GM12878 (cell line): Measurements from ENCODE around the gene CALR. TPM values are rescaled to one million over a fixed set of nuclear protein-coding genes. Genes with fewer than 3 reads are reported as not detected.

Experiments used
- ATF7 ChIP-seq: fragments of 450-650 bp; IDR thresholded peaks from 2 replicates; pipeline ENCODE4 v1.6.1; 2016; ENCODE audit warnings: low read depth, mild to moderate bottlenecking
- BCL11A ChIP-seq: IDR thresholded peaks from 2 replicates; pipeline ENCODE4 v1.6.1; 2011; ENCODE audit warnings: low read depth, low read length
- CHD1 ChIP-seq: IDR thresholded peaks from 2 replicates; pipeline ENCODE4 v1.6.1; 2012; ENCODE audit warnings: low read depth, low read length, improper control_type of control experiment
- EED ChIP-seq: sonication (generic); IDR thresholded peaks from 2 replicates; pipeline ENCODE4 v1.6.1; 2016; ENCODE audit warnings: antibody characterized with exemption, low read depth
- ESRRA ChIP-seq: IDR thresholded peaks from 2 replicates; pipeline ENCODE4 v1.6.1; 2012; ENCODE audit warnings: mild to moderate bottlenecking, low read length, improper control_type of control experiment
- EZH2 ChIP-seq: IDR thresholded peaks from 2 replicates; pipeline ENCODE4 v1.6.1; 2012; ENCODE audit warnings: low read depth, mild to moderate bottlenecking, control low read depth, inconsistent platforms, low read length, borderline replicate concordance; ENCODE audit not compliant: control insufficient read depth
- FOS ChIP-seq: IDR thresholded peaks from 3 replicates; pipeline ENCODE4 v1.6.1; 2011; ENCODE audit warnings: borderline replicate concordance; ENCODE audit not compliant: insufficient read length; ENCODE audit errors: extremely low read depth
- KLF5 ChIP-seq: fragments of 450-650 bp; IDR thresholded peaks from 2 replicates; pipeline ENCODE4 v1.6.1; 2014; ENCODE audit warnings: mild to moderate bottlenecking; ENCODE audit not compliant: partially characterized antibody
- NFXL1 ChIP-seq: fragments of 450-650 bp; IDR thresholded peaks from 2 replicates; pipeline ENCODE4 v1.6.1; 2017; ENCODE audit warnings: antibody characterized with exemption, mild to moderate bottlenecking, borderline replicate concordance
- POLR2A ChIP-seq: IDR thresholded peaks from 2 replicates; pipeline ENCODE4 v1.6.1; 2011; ENCODE audit warnings: low read depth, mild to moderate bottlenecking, low read length
- RBBP5 ChIP-seq: fragments of 200-600 bp; sonication (generic); conservative IDR thresholded peaks from 2 replicates; pipeline ENCODE4 v1.6.1; 2016
- SMAD5 ChIP-seq: IDR thresholded peaks from 2 replicates; pipeline ENCODE4 v1.6.1; 2016; ENCODE audit warnings: antibody characterized with exemption, low read depth
- SUZ12 ChIP-seq: fragments of 200-600 bp; sonication (generic); IDR thresholded peaks from one replicate; pipeline ENCODE4 v1.6.1; 2018; ENCODE audit warnings: antibody characterized with exemption, mild to moderate bottlenecking; ENCODE audit not compliant: unreplicated experiment
- ZZZ3 ChIP-seq: IDR thresholded peaks from 2 replicates; pipeline ENCODE4 v1.6.1; 2011; ENCODE audit warnings: low read depth; ENCODE audit not compliant: control insufficient read depth, insufficient read length
- polyA plus RNA-seq, 11 experiments: library from polyadenylated mRNA; depleted of rRNA in 4 of 11; unstranded in 6 of 11; stranded (reverse) in 5 of 11; fragments of >200 nt; fragmentation: Nextera tagmentation in 4 of 11; fragmentation: Illumina TruSeq in 1 of 11; extraction: Ambion mirVana in 4 of 11; extraction: Trizol in 1 of 11; gene quantifications; 1 replicate in 1 of 11; 2 replicates in 10 of 11; pipeline versions ENCODE4 v1.2.1 to v1.2.3, GENCODE V29; 2011 to 2016; ENCODE audit warnings: inconsistent platforms in 2 of 11, missing spikeins in 2 of 11, low read depth in 1 of 11
- total RNA-seq, 4 experiments: library from RNA; depleted of rRNA in 3 of 4; stranded (reverse); fragments of >200 nt in 3 of 4; fragmentation: Illumina TruSeq in 1 of 4; extraction: Trizol in 1 of 4; gene quantifications; 2 replicates each; pipeline versions ENCODE4 v1.2.1 to v1.2.3, GENCODE V29; 2013 to 2021
- TF ChIP-seq, protein P1 (sequence below): fragments of 450-650 bp; IDR thresholded peaks from 2 replicates; pipeline ENCODE4 v1.6.1; 2016; ENCODE audit warnings: mild to moderate bottlenecking
- TF ChIP-seq, protein P2 (sequence below): fragments of 150-350 bp; IDR thresholded peaks from 2 replicates; pipeline ENCODE4 v1.6.1; 2016; ENCODE audit warnings: low read depth, low read length
- TF ChIP-seq, protein P3 (sequence below): fragments of 450-650 bp; IDR thresholded peaks from 2 replicates; pipeline ENCODE4 v1.6.1; 2017; ENCODE audit warnings: antibody characterized with exemption, mild to moderate bottlenecking, moderate library complexity
- TF ChIP-seq, protein P4 (sequence below): fragments of 450-650 bp; IDR thresholded peaks from 2 replicates; pipeline ENCODE4 v1.6.1; 2017; ENCODE audit warnings: mild to moderate bottlenecking, low read depth, inconsistent platforms; ENCODE audit not compliant: poor library complexity, severe bottlenecking
- TF ChIP-seq, protein P5 (sequence below): IDR thresholded peaks from 2 replicates; pipeline ENCODE4 v1.6.1; 2012; ENCODE audit warnings: low read depth, low read length, improper control_type of control experiment

CALR gene
- total and polyA plus RNA-seq, 10 of the 15 experiments (the other 5 are each of a cell fraction or from before 2014, with no cell fraction given): 202 to 1,451 (median 749) TPM

DNA sequence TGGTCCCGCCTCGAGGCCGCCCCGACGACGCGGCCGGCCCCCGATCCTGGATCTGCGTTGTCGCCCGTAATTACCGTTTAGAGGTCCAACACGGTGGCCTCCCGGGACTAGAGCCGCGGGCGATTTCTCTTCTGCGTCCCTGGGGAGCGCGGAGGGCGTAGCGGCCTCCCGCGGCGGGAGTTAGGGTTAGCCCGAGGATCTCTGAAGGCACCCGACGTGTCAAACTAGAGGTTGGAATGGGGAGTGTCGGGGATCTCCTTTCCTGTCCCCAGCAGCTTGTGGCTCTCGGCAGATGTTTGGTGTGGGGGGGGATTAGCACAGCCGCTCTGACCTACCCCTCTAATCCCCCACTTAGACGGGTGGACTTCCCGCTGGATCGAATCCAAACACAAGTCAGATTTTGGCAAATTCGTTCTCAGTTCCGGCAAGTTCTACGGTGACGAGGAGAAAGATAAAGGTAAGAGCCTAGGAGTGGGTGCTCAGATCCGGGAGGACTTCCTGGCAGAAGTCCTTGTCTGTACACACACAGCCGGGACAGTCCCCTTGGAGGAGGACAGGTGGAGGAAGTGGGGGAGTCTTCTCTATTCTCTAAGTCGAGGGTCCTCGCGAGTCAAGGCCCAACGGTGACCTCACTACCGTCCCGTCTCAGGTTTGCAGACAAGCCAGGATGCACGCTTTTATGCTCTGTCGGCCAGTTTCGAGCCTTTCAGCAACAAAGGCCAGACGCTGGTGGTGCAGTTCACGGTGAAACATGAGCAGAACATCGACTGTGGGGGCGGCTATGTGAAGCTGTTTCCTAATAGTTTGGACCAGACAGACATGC, 581 bp downstream of the CALR start (continued):
- TF ChIP-seq, protein P1, sequence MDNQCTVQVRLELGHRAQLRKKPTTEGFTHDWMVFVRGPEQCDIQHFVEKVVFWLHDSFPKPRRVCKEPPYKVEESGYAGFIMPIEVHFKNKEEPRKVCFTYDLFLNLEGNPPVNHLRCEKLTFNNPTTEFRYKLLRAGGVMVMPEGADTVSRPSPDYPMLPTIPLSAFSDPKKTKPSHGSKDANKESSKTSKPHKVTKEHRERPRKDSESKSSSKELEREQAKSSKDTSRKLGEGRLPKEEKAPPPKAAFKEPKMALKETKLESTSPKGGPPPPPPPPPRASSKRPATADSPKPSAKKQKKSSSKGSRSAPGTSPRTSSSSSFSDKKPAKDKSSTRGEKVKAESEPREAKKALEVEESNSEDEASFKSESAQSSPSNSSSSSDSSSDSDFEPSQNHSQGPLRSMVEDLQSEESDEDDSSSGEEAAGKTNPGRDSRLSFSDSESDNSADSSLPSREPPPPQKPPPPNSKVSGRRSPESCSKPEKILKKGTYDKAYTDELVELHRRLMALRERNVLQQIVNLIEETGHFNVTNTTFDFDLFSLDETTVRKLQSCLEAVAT: peak; percentile 69
- TF ChIP-seq EED (no peak), KLF5 (peak; percentile 5), NFXL1 (peak; percentile 69; the same call in 1 of the 2 replicates), ZZZ3 (no peak), SMAD5 (no peak; the same call in 1 of the 2 replicates), FOS (no peak), ATF7 (no peak), ESRRA (no peak), RBBP5 (no peak), CHD1 (no peak), BCL11A (no peak), EZH2 (no peak), POLR2A (peak; percentile 75), SUZ12 (no peak)
- TF ChIP-seq, protein P2, sequence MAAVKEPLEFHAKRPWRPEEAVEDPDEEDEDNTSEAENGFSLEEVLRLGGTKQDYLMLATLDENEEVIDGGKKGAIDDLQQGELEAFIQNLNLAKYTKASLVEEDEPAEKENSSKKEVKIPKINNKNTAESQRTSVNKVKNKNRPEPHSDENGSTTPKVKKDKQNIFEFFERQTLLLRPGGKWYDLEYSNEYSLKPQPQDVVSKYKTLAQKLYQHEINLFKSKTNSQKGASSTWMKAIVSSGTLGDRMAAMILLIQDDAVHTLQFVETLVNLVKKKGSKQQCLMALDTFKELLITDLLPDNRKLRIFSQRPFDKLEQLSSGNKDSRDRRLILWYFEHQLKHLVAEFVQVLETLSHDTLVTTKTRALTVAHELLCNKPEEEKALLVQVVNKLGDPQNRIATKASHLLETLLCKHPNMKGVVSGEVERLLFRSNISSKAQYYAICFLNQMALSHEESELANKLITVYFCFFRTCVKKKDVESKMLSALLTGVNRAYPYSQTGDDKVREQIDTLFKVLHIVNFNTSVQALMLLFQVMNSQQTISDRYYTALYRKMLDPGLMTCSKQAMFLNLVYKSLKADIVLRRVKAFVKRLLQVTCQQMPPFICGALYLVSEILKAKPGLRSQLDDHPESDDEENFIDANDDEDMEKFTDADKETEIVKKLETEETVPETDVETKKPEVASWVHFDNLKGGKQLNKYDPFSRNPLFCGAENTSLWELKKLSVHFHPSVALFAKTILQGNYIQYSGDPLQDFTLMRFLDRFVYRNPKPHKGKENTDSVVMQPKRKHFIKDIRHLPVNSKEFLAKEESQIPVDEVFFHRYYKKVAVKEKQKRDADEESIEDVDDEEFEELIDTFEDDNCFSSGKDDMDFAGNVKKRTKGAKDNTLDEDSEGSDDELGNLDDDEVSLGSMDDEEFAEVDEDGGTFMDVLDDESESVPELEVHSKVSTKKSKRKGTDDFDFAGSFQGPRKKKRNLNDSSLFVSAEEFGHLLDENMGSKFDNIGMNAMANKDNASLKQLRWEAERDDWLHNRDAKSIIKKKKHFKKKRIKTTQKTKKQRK: no peak
- TF ChIP-seq, protein P3, sequence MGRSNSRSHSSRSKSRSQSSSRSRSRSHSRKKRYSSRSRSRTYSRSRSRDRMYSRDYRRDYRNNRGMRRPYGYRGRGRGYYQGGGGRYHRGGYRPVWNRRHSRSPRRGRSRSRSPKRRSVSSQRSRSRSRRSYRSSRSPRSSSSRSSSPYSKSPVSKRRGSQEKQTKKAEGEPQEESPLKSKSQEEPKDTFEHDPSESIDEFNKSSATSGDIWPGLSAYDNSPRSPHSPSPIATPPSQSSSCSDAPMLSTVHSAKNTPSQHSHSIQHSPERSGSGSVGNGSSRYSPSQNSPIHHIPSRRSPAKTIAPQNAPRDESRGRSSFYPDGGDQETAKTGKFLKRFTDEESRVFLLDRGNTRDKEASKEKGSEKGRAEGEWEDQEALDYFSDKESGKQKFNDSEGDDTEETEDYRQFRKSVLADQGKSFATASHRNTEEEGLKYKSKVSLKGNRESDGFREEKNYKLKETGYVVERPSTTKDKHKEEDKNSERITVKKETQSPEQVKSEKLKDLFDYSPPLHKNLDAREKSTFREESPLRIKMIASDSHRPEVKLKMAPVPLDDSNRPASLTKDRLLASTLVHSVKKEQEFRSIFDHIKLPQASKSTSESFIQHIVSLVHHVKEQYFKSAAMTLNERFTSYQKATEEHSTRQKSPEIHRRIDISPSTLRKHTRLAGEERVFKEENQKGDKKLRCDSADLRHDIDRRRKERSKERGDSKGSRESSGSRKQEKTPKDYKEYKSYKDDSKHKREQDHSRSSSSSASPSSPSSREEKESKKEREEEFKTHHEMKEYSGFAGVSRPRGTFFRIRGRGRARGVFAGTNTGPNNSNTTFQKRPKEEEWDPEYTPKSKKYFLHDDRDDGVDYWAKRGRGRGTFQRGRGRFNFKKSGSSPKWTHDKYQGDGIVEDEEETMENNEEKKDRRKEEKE: no peak
- TF ChIP-seq, protein P4, sequence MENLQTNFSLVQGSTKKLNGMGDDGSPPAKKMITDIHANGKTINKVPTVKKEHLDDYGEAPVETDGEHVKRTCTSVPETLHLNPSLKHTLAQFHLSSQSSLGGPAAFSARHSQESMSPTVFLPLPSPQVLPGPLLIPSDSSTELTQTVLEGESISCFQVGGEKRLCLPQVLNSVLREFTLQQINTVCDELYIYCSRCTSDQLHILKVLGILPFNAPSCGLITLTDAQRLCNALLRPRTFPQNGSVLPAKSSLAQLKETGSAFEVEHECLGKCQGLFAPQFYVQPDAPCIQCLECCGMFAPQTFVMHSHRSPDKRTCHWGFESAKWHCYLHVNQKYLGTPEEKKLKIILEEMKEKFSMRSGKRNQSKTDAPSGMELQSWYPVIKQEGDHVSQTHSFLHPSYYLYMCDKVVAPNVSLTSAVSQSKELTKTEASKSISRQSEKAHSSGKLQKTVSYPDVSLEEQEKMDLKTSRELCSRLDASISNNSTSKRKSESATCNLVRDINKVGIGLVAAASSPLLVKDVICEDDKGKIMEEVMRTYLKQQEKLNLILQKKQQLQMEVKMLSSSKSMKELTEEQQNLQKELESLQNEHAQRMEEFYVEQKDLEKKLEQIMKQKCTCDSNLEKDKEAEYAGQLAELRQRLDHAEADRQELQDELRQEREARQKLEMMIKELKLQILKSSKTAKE: peak; percentile 42
- TF ChIP-seq, protein P5, sequence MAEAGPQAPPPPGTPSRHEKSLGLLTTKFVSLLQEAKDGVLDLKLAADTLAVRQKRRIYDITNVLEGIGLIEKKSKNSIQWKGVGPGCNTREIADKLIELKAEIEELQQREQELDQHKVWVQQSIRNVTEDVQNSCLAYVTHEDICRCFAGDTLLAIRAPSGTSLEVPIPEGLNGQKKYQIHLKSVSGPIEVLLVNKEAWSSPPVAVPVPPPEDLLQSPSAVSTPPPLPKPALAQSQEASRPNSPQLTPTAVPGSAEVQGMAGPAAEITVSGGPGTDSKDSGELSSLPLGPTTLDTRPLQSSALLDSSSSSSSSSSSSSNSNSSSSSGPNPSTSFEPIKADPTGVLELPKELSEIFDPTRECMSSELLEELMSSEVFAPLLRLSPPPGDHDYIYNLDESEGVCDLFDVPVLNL: no peak
